Fibroblast of skin of back (primary cell): ENCODE results near the gene SLC9C1. TPM values are rescaled to one million over a fixed set of nuclear protein-coding genes. Genes with fewer than 3 reads are reported as not detected.
A peak's percentile ranks its signal among the peaks of the same experiment; 100 is the strongest.

Experiments
- DNase-seq: peaks from one replicate; pipeline ENCODE4 v3.0.0-alpha.2; 2013
- polyA plus RNA-seq, 2 experiments: library from polyadenylated mRNA; unstranded; fragments of 120-200 nt; gene quantifications; one replicate each; pipeline ENCODE4 v1.2.1, GENCODE V29; 2013; ENCODE audit not compliant: insufficient read length in 2 of 2

Gene SLC9C1
- polyA plus RNA-seq (2013, experiment 1 of 2; ENCODE audit: insufficient read length), result not detected
- not detected for polyA plus RNA-seq (2013, experiment 2 of 2; ENCODE audit: insufficient read length)

- peak; percentile 67 for DNase-seq
Measured at GRCh38 chr3:112293368-112294321, at the start of gene SLC9C1. SLC9C1 (minus strand) TSS chr3:112294216; CDS start chr3:112286791, 7,425 bp downstream.

- no peak for DNase-seq
Measured at GRCh38 chr3:112341386-112341785, 47.4 kb upstream of the SLC9C1 start.

- no peak for DNase-seq
Measured at GRCh38 chr3:112339609-112340008, 45.6 kb upstream of the SLC9C1 start.

- DNase-seq, result no peak
Measured at GRCh38 chr3:112339134-112339533, 45.1 kb upstream of the SLC9C1 start.

- DNase-seq, result no peak
Measured at GRCh38 chr3:112338727-112339056, 44.7 kb upstream of the SLC9C1 start.

GRCh38 chr3:112338021-112338726 lies 44.2 kb upstream of the SLC9C1 start:
- no peak for DNase-seq

- DNase-seq, result no peak
Measured at GRCh38 chr3:112335434-112335781, 41.4 kb upstream of the SLC9C1 start.

GRCh38 chr3:112334691-112335433 lies 40.8 kb upstream of the SLC9C1 start:
- no peak for DNase-seq

GRCh38 chr3:112333381-112334317 lies 39.6 kb upstream of the SLC9C1 start:
- no peak for DNase-seq

- DNase-seq, result peak; percentile 27
Measured at GRCh38 chr3:112333002-112333380, 39.0 kb upstream of the SLC9C1 start, which contains the start of gene CD200. CD200 (plus strand) TSS chr3:112333156; CDS start chr3:112333213, 57 bp downstream.

GRCh38 chr3:112331851-112332250 lies 37.8 kb upstream of the SLC9C1 start:
- no peak for DNase-seq

- DNase-seq, result peak; percentile 60
Measured at GRCh38 chr3:112327371-112327951, 33.4 kb upstream of the SLC9C1 start.

GRCh38 chr3:112321867-112322652 lies 28.0 kb upstream of the SLC9C1 start:
- no peak for DNase-seq

GRCh38 chr3:112320691-112321090 lies 26.7 kb upstream of the SLC9C1 start:
- no peak for DNase-seq

GRCh38 chr3:112319516-112320276 lies 25.7 kb upstream of the SLC9C1 start:
- DNase-seq, result no peak

- no peak for DNase-seq
Measured at GRCh38 chr3:112315791-112316190, 21.8 kb upstream of the SLC9C1 start.

- DNase-seq, result no peak
Measured at GRCh38 chr3:112314649-112315048, 20.6 kb upstream of the SLC9C1 start.

- no peak for DNase-seq
Measured at GRCh38 chr3:112308151-112308911, 14.3 kb upstream of the SLC9C1 start.

GRCh38 chr3:112307557-112307956 lies 13.5 kb upstream of the SLC9C1 start:
- no peak for DNase-seq
